RCC 7860 (cell line): ENCODE results near the gene R3HDM2.
"Not testable (repeated sequence)": the region's sequence is repeated elsewhere in the genome, so short reads cannot be mapped to it uniquely, and the experiment has no call there.

Experiments used
- DNase-seq: peaks from one replicate; pipeline ENCODE4 v3.0.0-alpha.2; 2015; ENCODE audit warnings: low spot score
- FAIRE-seq: peaks from 2 replicates; lab custom pipeline; 2012; peaks lifted over from hg19 to GRCh38; lab: Jason Lieb, UNC

R3HDM2 gene

DNA sequence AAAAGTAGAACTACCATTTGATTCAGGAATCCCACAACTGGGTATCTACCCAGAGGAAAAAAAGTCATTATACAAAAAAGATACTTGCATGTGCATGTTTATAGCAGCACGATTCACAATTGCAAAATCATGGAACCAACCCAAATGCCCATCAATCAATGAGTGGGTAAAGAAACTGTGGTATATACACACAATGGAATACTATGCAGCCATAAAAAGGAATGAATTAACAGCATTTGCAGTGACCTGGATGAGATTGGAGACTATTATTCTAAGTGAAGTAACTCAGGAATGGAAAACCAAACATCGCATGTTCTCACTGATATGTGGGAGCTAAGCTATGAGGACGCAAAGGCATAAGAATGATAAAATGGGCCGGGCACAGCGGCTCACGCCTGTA lies 154.6 kb downstream of the R3HDM2 start:
- DNase-seq, FAIRE-seq: not testable (repeated sequence)

DNA sequence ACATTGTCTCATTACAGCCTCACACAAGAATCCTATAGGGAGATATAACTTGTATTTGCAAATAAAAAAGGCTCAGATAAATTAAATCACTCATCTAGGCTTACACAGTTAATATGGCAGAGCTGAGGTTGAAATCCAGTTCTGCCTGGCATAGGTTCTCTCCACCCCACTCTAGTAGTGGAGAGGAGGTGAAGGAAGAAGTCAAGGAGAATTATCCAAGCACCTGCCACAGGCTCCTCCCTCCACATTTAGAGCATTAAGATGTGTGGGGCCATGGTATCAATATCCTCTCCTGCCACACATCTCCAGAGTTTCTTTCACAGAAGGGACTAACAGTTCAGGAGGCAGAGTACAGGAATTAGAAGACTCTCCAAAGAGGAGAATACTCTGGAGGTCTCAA lies 157.3 kb downstream of the R3HDM2 start:
- no peak for DNase-seq
- no peak for FAIRE-seq

DNA sequence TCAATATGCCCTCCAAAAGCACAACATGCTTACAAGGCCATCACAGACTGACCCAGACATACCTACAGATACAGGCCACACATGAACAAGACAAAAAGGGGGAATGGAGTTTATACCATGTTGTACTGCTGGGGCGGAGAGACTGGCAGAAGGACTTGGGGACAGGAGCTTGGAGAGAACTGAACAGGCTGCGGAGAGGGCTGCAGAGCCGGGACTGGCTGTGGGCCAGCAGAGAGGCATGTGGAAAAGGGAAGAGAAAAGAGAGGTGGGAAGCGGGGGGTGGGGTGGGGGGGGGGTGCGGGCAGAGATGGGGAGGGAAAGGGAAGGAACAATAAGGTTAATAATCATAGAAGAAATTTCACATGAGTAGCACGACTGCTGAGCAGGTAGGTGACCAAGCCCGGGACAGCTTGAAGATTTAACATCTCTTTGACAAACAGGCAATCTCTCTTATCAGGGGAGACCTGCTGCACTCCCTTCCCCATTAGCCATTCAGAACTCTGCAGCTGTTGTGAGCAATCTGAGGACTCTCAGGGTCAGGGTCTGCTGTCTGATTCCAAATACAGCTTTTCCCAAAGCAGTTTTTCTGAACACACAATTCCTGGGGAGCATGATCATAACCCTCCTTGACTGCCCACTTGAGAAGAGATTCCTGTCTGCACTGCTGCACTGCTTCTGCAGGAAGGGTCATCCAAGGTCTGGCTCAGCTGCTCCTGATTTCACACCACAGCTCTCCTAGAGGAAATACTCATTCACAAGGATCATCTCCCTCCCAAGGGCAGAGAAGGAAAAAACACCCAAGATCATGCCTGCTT lies 158.3 kb downstream of the R3HDM2 start:
- no peak for FAIRE-seq
- no peak for DNase-seq

DNA sequence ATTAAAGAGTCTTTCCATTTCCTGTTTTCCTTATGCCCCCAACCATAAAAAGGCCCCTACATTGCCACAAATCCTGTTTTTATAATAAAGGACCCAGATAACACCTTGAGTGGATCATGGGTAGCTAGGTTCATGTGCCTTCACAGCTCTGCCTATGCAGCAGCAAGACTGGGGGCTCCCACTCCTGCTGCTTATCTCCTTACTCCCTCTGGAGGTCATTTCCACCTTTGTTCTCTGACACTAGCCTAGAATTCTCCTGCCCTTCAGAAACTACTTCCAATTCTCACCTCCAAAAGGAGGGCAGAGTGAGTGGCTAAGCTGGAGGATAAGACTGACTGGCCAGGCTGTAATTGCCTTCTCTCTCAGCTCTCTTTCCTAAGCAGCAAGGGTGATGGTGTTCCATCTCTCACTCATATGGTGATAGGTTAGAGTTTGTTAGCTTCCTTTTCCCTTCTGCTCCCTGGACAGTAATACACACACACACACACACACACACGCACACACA lies 159.8 kb downstream of the R3HDM2 start:
- FAIRE-seq (no peak), DNase-seq (no peak)

DNA sequence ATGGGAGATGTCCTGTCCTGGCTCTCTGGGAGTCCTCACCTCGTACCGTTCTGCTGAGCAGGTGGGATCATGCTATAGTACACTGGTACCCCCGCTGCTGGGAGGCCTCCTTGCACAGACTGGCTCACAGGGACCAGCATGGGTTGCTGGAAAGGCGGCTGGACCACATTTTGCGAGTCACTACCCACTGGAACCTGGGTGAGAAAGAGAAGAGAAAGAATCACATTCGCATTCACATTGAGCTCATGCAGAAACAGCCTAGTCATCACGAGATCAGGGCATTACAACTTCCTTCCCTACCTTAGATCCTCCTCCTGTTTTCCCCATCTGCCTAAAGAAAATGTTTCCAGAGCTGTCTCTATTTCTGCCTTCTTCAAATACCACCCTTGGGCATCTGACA lies 162.6 kb downstream of the R3HDM2 start:
- FAIRE-seq = no peak
- DNase-seq = peak; percentile 33

DNA sequence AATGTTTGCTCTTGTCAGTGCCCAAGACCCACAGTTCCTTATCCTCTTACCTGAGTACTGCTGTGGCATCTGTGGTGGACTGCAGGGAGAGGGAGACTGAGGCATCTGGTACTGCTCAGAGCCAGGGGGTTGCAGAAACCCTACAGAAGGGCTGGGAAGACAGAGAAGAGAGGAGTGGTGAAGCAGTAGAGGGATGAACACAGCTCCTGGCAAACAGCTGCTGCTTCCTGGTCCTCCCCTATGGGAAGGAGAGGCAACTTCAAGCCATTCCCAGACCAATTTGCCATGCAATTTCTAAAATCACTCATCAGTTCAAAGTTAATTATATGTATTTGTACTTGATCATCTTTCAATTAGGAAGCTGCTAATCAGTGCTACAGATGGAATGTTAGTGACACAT lies 164.2 kb downstream of the R3HDM2 start:
- DNase-seq = no peak
- no peak for FAIRE-seq

DNA sequence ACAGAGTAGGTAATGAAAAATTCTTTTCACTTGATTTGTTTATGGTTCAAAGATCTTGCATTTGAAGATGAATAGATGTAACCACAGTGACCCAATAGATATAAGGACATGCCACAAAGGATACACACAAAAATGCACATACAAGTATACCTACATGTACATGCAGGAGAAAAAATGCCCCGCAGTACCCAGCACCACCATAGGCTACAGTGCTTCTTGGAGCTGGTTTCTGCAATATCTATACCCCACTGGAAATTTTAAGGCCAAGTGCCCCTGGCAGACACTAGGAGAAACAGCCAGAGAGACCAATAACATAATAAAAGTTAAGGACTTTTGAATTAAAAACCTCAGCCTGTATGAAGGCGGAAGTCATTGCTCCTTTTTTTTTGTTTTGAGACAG lies 167.7 kb downstream of the R3HDM2 start:
- no peak for FAIRE-seq
- no peak for DNase-seq

DNA sequence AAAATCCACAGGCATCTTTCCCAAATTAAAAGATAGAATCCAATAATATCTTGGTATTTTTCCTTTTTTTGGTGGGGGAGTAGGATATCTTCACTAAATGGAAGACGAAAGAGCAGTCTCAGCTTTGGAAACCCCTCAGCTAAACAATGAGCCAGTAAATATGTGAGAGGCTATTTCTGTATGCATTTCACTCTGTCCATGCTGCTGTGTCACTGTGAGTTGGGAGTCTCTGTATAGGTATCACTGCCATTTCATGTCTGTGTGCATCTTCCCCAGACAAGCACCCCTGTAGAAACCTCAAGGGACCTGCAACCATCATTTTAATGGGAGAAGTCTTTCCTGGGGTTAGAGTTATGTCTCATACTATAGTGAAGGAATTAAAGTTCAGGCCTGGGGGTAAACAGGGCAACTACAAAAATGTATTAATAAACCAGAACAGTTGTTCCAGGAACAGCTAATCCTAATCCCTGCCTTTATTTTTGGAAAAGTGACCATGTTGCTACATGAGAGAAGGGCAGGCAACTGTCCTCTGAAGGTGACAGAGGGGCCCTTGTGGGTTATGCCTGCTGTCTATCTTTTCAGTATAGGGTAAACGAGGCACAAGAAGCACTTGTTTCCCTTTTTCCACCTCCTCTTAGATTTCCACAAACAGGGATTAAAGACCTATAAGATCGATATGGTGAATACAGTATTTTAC lies 168.6 kb downstream of the R3HDM2 start:
- DNase-seq (no peak), FAIRE-seq (no peak)

DNA sequence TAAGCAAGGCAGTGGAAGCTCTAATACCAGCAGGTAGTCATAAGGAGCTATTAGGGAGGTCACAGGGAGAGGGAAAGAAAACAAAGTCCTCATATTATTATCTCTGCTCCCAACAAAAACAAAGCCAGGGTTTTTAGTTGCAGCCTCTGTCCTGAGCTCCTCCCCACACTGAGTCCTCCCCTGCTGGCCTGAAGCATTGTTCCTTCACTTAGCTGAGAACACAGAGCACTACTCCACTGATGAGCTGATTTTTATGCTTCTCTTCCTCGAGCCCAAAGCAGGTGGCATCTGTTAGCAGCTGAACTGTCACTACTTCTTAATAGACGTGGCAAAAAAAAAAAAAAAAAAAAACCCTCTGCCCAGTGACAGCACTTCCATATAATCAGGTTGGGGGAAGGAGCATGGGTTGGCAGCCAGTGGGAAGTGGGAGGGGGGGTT lies 169.4 kb downstream of the R3HDM2 start:
- no peak for DNase-seq
- FAIRE-seq = no peak

DNA sequence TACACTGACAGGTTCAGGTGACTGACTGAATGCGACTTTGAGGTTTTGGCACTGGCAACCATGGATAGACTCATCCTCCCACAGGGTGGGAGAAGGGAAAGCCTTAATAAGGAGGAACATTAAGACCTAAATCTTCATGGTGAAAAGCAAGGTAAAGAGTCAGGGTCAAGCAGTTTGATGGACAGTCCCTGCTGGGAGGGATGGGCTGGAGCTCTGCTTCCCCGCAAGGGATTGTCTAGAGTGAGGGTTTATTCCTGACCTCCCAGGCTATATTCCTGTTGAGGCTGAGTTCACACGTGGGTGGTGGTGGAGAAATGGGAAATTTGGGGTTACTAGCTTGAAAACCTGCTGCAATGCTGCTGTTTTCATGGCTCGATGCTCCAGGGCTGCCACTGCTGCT lies 170.5 kb downstream of the R3HDM2 start:
- DNase-seq = no peak
- no peak for FAIRE-seq

DNA sequence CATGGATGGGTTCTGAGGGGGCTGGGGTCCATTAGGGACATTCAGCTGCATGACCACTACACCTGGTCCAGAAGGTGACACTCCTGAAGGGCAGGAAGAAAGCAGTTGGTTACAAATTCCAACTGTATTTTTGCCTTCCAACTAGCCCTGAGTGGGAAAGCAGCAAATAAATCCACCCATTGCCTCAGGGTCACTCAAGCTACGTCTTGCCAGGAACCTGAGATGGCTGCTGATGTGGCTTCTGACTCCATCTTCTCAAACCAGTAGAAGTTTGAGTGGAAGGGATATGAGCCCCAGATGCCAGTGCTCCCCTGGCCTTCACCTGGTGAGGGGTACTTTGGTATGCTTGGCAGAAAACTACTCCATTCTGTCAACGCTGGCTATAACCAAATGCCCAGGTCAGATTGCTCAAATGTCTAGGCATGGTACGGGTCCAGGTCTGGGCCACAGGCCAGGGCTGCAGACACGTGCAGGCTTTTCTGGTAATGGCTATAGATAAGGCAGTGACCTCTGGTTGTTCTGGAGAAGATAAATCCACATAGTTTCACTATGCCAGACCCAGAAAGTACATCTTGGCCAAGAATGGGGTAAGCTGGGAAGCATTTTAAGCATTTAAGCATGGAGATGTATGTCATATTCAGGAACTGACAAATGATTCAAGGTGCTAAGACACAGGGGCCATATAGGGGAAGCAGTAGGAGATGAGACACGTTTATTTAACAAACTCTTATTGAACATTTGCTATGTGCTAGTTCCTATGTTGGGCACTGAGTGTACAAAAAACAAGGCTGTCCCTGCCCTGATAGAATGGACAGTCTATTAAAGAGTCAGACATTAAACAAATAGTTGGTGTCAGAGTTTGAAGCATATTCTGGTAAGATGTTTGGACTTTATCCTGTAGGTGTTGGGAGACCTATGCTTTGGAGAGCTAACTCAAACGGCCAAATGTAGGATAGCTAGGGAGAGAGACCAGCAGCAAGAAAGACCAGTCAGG lies 171.6 kb downstream of the R3HDM2 start:
- no peak for FAIRE-seq
- DNase-seq = no peak

DNA sequence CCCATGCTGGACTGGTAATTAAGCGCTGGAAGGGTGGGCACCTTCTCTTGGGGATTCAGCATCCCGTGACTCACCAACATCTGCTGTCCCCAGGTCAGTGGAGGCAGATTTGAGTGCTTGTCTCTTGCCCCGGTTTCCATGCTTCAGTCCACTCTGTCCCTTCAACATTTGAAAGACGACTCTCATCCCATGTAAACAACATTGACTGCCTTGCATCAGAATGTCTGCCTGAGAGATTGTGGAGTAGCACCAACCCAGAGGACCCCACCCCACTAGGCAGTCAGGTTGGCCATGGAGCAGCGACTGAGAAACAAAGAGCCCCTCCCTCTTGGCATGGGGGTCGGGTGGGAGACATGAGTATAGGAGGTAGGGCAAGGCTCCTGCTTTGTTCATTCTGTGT lies 174.9 kb downstream of the R3HDM2 start:
- no peak for FAIRE-seq
- DNase-seq = no peak

DNA sequence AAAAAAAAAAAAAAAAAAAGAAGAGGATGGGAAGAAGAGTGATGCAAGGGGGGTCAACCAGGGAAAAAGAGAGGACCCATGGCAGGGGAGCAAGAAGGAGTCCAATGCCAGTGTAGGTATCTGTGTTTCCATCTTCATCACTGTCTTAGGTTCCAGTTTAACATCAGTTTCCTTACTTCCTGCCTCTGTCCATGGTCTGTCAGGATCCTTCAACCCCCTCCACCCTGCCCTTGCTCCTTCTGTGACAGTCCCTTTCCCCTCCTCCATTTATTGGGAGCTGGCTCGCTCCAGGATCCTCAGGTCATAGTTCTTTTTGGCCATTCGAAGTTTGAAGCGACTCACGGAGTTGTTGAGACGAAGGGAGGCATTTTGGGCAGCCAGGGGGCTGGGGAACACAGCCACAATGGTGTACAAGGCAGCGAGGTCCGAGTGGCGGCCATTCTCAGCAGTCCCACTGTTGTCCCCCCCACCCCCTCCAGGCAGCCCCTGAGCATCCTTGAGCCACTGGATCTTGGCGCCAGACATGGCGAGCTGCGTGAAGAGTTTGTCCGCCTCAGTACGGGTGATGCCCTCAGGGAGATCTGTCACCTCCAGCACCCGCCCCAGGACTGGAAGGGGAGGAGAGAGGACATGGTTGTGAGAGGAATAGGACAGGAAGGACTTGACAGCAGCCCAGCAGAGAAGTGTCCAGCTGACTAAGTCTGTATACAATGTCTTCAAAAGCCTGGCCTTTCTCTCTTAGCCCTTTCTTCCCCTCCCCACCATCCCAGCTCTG lies 176.2 kb downstream of the R3HDM2 start:
- no peak for DNase-seq
- no peak for FAIRE-seq

DNA sequence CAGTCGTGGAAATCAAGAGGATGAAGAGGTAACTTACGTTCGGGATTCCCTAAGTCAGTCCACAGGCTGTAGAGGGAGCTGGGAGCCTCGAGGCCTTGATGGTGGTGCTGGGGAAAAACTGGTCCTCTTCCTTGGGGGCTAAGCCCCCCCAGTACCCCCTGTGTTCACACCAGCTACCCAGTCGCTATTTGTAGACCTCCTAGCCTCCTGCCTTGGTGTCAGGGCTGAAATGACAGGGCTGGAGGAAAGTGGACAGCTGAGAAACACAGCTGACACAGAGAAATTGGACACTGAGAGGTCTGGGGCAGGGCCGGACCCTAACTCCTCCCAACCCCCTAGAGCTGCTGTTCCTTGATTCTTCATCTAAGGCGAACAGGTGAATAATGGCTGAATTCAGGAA lies 179.9 kb downstream of the R3HDM2 start, which contains the start of gene STAC3:
Gene STAC3 (minus strand): TSS at position 232 of the 400 bp plus-strand sequence. CDS start 1,551 bp downstream, outside the sequence.
- DNase-seq (no peak), FAIRE-seq (no peak)

DNA sequence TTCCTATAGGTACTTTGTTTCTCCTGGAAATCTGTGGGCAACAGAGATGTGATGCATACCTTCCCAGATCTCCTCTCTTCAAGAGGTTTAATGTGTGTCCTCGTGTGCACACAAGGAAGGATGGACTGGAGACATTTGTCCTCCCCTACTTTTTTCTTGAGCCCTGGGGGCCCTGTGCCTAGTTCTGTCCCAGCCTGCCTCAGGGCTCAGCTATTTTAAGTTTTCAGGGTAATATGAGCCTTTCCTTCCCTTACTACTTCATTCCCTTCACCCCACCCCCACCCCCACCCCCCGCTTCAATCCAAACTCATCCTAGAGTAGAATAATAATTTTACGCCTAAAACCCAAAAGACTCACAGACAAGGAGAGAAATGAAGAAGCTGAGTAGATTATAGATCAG lies 180.3 kb downstream of the R3HDM2 start:
- FAIRE-seq (no peak), DNase-seq (no peak)

DNA sequence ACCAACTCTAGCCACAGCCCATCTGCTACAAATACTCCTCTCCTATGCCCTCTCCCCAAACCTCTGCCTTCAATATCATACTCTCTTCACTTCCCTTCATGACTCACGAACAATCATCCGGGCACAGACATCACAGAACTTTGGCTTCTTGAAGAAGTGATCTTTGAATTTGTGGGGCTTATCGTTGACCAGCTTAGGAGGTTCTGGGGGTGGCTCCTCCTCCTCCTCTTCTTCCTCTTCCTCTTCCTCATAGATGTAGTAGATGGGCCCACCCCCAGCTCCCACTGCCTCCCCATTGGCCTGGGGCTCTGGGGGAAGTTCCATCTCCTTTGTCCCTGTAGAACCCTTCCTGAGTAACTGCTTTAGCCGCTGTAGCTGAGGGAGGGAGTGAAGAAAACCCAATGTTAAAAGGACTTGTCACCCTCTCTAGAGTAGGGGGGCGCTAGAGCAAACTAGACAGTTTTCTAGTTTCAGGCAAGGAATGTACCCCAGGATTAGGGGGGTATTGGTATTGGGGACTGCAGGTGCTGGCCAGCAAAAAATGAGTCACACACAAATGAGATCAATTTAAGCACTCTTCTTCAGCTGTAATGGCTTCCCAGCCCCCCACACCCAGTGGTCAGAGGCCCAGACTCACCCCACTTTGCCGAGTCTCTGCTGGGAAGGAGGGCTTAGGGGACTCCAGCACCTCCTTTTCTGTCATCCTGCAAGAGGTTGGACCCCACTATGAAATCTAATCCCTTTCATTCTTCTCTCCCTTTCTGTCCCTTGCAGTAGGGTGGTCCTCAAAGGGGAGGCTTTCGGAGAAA lies 181.7 kb downstream of the R3HDM2 start:
- no peak for DNase-seq
- no peak for FAIRE-seq

DNA sequence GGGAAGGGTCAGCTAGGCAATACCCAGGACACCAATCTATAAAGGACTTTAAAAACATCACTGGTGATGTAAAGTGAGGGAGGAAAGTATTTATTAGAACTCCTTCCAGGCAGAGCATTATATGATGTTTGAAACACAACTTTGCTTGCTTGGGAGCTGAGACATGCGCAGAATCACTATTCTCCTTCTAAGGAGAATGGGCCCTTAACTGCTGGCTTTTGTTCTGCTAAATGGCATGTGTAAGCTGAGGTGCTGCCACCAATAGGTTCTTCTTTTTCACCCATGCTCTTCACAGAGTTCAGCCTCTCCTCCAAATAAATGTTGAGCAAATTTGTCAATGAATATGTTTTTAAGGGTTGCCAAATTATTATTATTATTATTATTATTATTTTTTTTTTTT lies 183.8 kb downstream of the R3HDM2 start:
- FAIRE-seq = no peak
- DNase-seq = no peak

DNA sequence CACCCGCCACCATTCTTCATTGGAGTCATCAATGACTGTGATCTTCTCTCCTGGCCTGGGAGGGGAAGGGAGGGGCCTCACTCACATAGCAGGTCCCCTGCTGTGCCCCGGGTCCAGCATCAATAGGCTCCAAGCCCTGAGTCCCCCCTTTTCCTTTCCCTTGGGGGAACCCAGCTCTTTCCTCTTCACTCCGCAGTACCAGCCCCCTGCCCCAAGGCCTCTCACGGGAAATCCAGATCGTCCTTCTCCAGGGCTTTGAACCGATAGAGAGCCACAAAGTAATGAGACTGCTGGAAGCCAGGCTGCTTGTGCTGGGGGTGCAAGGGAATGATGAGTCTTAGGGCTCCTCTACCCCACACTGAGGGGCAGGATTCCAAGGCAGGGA lies 186.5 kb downstream of the R3HDM2 start:
- FAIRE-seq (no peak), DNase-seq (no peak)
